Hepatocyte (in vitro differentiated cells): ENCODE data around the gene CTNNA1.

ENCODE experiments used
- CTCF ChIP-seq: fragments of 200-600 bp; sonication (generic); IDR thresholded peaks from 2 replicates; pipeline ENCODE4 v1.5.1; 2016; ENCODE audit warnings: antibody characterized with exemption, mild to moderate bottlenecking; ENCODE audit not compliant: poor library complexity
- EZH2 ChIP-seq: fragments of 200-600 bp; sonication (generic); IDR thresholded peaks from 2 replicates; pipeline ENCODE4 v1.6.1; 2016; ENCODE audit warnings: antibody characterized with exemption, mild to moderate bottlenecking, borderline replicate concordance
- EZH2phosphoT487 ChIP-seq: fragments of 200-600 bp; sonication (generic); IDR thresholded peaks from one replicate; pipeline ENCODE4 v1.6.1; 2018; ENCODE audit warnings: antibody characterized with exemption, mild to moderate bottlenecking, low read depth, moderate library complexity; ENCODE audit not compliant: unreplicated experiment, severe bottlenecking

- TF ChIP-seq CTCF = no peak
- TF ChIP-seq EZH2 = no peak
- no peak for TF ChIP-seq EZH2phosphoT487
These were observed 182.2 kb downstream of the CTNNA1 start for GRCh38 chr5:138935466-138935865.
